ENCODE results near the gene UBE3C. TPM values are rescaled to one million over a fixed set of nuclear protein-coding genes. Genes with fewer than 3 reads are reported as not detected.
"Not testable (repeated sequence)": the region's sequence is repeated elsewhere in the genome, so short reads cannot be mapped to it uniquely, and the experiment has no call there.

Gene UBE3C
- total RNA-seq, 1 donor from 2014 or later: 52.1 TPM

GRCh38 chr7:157159537-157159936 is 20.8 kb downstream of the UBE3C start:
- ATAC-seq; intact Hi-C loops (cut with micrococcal nuclease); DNase-seq: not testable (repeated sequence)

- DNase-seq: no peak
- intact Hi-C loops (cut with micrococcal nuclease): no loop called here
- no peak for ATAC-seq
Measured at GRCh38 chr7:157160433-157160832, 21.7 kb downstream of the UBE3C start.

GRCh38 chr7:157165987-157166386 is 27.3 kb downstream of the UBE3C start:
- no peak for DNase-seq
- no peak for ATAC-seq
- intact Hi-C loops (cut with micrococcal nuclease): no loop called here

- no peak for ATAC-seq
- intact Hi-C loops (cut with micrococcal nuclease): no loop called here
- DNase-seq: no peak
Measured at GRCh38 chr7:157168571-157168970, 29.8 kb downstream of the UBE3C start.

GRCh38 chr7:157176771-157177170 is 38.0 kb downstream of the UBE3C start:
- ATAC-seq (no peak), DNase-seq (no peak)
- intact Hi-C loops (cut with micrococcal nuclease): no loop called here

GRCh38 chr7:157177333-157177982 is 38.7 kb downstream of the UBE3C start:
- no peak for DNase-seq
- no peak for ATAC-seq
- intact Hi-C loops (cut with micrococcal nuclease): no loop called here

GRCh38 chr7:157177983-157178381 is 39.3 kb downstream of the UBE3C start:
- intact Hi-C loops (cut with micrococcal nuclease): no loop called here
- ATAC-seq (no peak), DNase-seq (no peak)

GRCh38 chr7:157183832-157184231 is 45.1 kb downstream of the UBE3C start:
- ATAC-seq (no peak), DNase-seq (no peak)
- intact Hi-C loops (cut with micrococcal nuclease): no loop called here

- intact Hi-C loops (cut with micrococcal nuclease): no loop called here
- ATAC-seq (no peak), DNase-seq (no peak)
Measured at GRCh38 chr7:157188091-157188665, 49.5 kb downstream of the UBE3C start.

- DNase-seq: no peak
- intact Hi-C loops (cut with micrococcal nuclease): no loop called here
- ATAC-seq: no peak
Measured at GRCh38 chr7:157189405-157189804, 50.7 kb downstream of the UBE3C start.

- intact Hi-C loops (cut with micrococcal nuclease): no loop called here
- ATAC-seq (no peak), DNase-seq (no peak)
Measured at GRCh38 chr7:157192861-157193260, 54.1 kb downstream of the UBE3C start.

- DNase-seq (no peak), ATAC-seq (no peak)
- intact Hi-C loops (cut with micrococcal nuclease): no loop called here
Measured at GRCh38 chr7:157193274-157193673, 54.5 kb downstream of the UBE3C start.

- no peak for ATAC-seq
- DNase-seq: no peak
- intact Hi-C loops (cut with micrococcal nuclease): no loop called here
Measured at GRCh38 chr7:157194948-157195347, 56.2 kb downstream of the UBE3C start.

GRCh38 chr7:157195868-157196267 is 57.1 kb downstream of the UBE3C start:
- intact Hi-C loops (cut with micrococcal nuclease): no loop called here
- ATAC-seq (no peak), DNase-seq (no peak)

- ATAC-seq (no peak), DNase-seq (no peak)
- intact Hi-C loops (cut with micrococcal nuclease): no loop called here
Measured at GRCh38 chr7:157204134-157204533, 65.4 kb downstream of the UBE3C start.

- DNase-seq: no peak
- intact Hi-C loops (cut with micrococcal nuclease): no loop called here
- ATAC-seq: no peak
Measured at GRCh38 chr7:157205438-157205837, 66.7 kb downstream of the UBE3C start.

GRCh38 chr7:157208571-157209413 is 70.1 kb downstream of the UBE3C start:
- intact Hi-C loops (cut with micrococcal nuclease): no loop called here
- no peak for ATAC-seq
- DNase-seq: no peak

GRCh38 chr7:157210682-157211081 is 72.0 kb downstream of the UBE3C start:
- DNase-seq: no peak
- intact Hi-C loops (cut with micrococcal nuclease): no loop called here

GRCh38 chr7:157211690-157212089 is 73.0 kb downstream of the UBE3C start:
- DNase-seq (no peak), ATAC-seq (no peak)
- intact Hi-C loops (cut with micrococcal nuclease): no loop called here

More at GRCh38 chr7:157210682-157211081, 72.0 kb downstream of the UBE3C start:
- no peak for ATAC-seq

- DNase-seq: no peak
- ATAC-seq: no peak
- intact Hi-C loops (cut with micrococcal nuclease): no loop called here
Measured at GRCh38 chr7:157219154-157219553, 80.4 kb downstream of the UBE3C start.

All from left ventricle myocardium superior (tissue), 1 donor.